ENCODE data around the gene ULK4. TPM values are rescaled to one million over a fixed set of nuclear protein-coding genes. Genes with fewer than 3 reads are reported as not detected.

Gene ULK4
- total and polyA plus RNA-seq, 2 of the 4 experiments (the other 2 are of a cell fraction) = 2.7 to 5.0 TPM

- Histone ChIP-seq H4K20me1 (ENCODE audit: insufficient read depth, low read length) (no peaks in the 10 kb centered on the region), H3K4me1 (ENCODE audit: control insufficient read depth, insufficient read depth, low read length) (no peaks in the 10 kb centered on the region), H3K14ac (replicated peaks; ENCODE audit: low read depth, low read length) (no peak overlapping the region), H3K27ac (ENCODE audit: insufficient read depth, low read length) (no peak overlapping the region), H3K18ac (ENCODE audit: low read depth, low read length) (no peak overlapping the region), H2BK120ac (ENCODE audit: low read depth, low read length) (no peak overlapping the region), H2BK5ac (ENCODE audit: low read depth, low read length, poor library complexity, severe bottlenecking) (no peak overlapping the region), H4K5ac (ENCODE audit: low read depth, low read length) (no peak overlapping the region), H2BK20ac (ENCODE audit: low read depth, low read length) (no peak overlapping the region), H3K4me3 (ENCODE audit: insufficient read depth, low read depth, low read length) (no peak overlapping the region), H3K9ac (ENCODE audit: low read depth, low read length) (no peak overlapping the region), H3K4me2 (ENCODE audit: low read depth, low read length) (no peak overlapping the region), H2AFZ (replicated peaks; ENCODE audit: low read length, poor library complexity) (no peak overlapping the region), H2AK9ac (replicated peaks; ENCODE audit: low read depth, low read length, poor library complexity) (no peak overlapping the region), H3K23ac (ENCODE audit: low read depth, low read length) (no peak overlapping the region), H3K9me1 (ENCODE audit: insufficient read depth, low read length) (no peaks in the 10 kb centered on the region), H2AK5ac (ENCODE audit: low read depth, low read length) (no peak overlapping the region), H4K91ac (ENCODE audit: insufficient read depth, low read depth, low read length) (no peak overlapping the region), H3K56ac (ENCODE audit: extremely low read depth, insufficient read depth, low read length) (no peak overlapping the region), H3K27me3 (ENCODE audit: control insufficient read depth, insufficient read depth, low read length) (no peaks in the 10 kb centered on the region), H3K4ac (ENCODE audit: low read depth, low read length) (no peak overlapping the region), H2BK15ac (ENCODE audit: low read depth, low read length) (no peak overlapping the region), H3K36me3 (ENCODE audit: control insufficient read depth, insufficient read depth, low read length) (no peaks in the 10 kb centered on the region), H4K8ac (ENCODE audit: low read depth in 2 of 2, low read length in 2 of 2) (no peak overlapping the region), H3K9me3 (ENCODE audit: control insufficient read depth, insufficient read depth, low read length) (no peaks in the 10 kb centered on the region), H3K79me1 (ENCODE audit: low read depth in 1 of 2, low read length in 2 of 2) (no peaks in the 10 kb centered on the region)
- WGBS, 2 experiments (ENCODE audit: extremely low coverage in 2 of 2, insufficient read length in 1 of 2) = no CpG with 5 or more reads among the region's 4 CpGs
- ChIA-PET CTCF (interaction anchor here (0.9 kb wide), 1 partner anchor 15 kb away, joined by 3 read pairs; no protein-coding TSS in a partner anchor), POLR2A (ENCODE audit: unreplicated experiment) (no interaction called here)
- dilution Hi-C loops (cut with HindIII; ENCODE audit: low sequenced_read_pairs, unreplicated experiment) (no loop called here), in situ Hi-C loops (cut with MboI; ENCODE audit: low sequenced_read_pairs) (no loop called here), intact Hi-C loops (cut with micrococcal nuclease) (no loop called here)
- BruUV-seq (replicated peaks) = no TSS peak
- DNase-seq (no peak), ATAC-seq (ENCODE audit: low read depth) (no peak)
- TF ChIP-seq RAD21 (IDR thresholded peaks at IDR 0.05; ENCODE audit: low read length) (no peak), MAZ (IDR thresholded peaks at IDR 0.05; ENCODE audit: borderline replicate concordance, low read depth, low read length) (no peak), CTCF (conservative IDR thresholded peaks at IDR 0.05; ENCODE audit: low read depth, low read length) (no peak), MXI1 (IDR thresholded peaks at IDR 0.05; ENCODE audit: borderline replicate concordance, low read depth, low read length) (no peak)
Measured at GRCh38 chr3:41302295-41302694, 659.6 kb downstream of the ULK4 start.
